Nucleus accumbens (tissue), 56 donors: ENCODE measurements around the gene DMAC1.

Source experiments
- DNase-seq, 56 donors: peaks; one replicate each; lab custom pipeline; 2025; lab: John Stamatoyannopoulos, UW

DMAC1 gene, protein sequence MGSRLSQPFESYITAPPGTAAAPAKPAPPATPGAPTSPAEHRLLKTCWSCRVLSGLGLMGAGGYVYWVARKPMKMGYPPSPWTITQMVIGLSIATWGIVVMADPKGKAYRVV

DNA sequence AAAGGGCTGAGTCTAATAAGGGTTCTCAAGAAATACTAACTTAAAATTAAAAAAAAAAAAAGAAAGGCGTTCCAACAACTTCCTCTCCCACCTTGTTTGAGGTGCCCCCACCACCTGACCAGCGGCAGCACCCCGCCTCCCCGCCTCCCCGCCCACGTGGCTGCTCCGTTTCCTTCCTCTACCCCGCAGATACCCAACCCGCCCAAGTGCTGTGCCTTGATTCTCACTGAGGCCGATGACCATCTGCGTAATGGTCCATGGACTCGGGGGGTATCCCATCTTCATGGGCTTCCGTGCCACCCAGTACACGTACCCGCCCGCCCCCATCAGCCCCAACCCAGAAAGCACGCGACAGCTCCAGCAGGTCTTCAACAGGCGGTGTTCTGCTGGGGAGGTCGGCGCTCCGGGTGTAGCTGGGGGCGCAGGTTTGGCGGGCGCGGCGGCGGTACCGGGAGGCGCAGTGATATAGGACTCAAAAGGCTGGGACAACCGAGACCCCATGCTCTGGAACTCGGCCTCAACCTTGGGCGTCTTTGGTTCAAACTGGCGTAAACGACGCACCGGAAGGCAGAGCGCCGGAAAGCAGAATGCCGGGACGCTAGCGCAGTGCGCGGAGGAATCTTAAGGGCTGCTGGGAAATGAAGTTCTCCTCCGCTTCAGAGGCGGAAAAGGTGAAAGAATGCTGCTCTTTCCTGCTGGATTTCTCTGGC, at the start of gene DMAC1:
DMAC1 (minus strand) TSS at position 545 of the 710 bp plus-strand sequence; CDS start at position 501, 44 bp downstream.
- peak in 55 of 56 donors; percentile 27 to 88 (median 69) for DNase-seq

DNA sequence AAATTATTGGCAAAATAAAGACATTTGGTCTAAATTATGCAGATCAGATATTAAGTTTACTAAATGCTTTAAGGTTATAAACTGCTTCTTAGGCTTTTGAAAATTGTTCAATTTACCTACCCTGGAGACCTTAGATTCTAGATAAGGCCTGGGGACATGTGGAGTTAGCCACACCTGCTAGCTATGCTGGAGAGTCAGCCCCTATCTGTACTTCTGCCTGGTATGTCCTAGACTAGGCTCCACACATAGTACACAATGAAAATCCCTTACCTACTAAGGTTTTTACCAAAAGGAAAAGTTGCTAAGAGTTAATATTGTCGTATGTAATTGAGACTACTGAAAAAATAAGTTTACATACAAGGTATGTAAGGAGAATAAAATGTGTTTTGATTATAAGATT, 49.8 kb upstream of the DMAC1 start:
- no peak for DNase-seq

DNA sequence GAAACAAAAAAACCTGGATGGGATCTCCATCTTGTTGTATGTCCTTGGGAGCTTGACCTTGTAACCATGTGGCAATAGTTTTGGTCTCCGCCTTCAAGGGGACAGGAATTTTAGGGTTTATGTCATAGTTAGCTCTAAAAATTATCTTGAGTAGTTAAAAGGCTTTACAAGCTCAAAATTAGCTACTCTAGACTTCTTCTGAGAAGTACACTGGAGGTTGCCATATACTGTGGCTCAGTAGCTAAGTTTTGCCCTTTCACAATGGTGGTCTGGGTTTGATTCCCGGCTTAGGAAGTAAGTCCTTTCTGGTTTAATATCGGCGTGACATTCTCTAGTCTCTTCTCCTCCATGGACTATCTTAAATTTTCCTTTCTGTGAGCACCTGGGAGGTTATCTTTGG, 48.9 kb upstream of the DMAC1 start:
- no peak for DNase-seq

DNA sequence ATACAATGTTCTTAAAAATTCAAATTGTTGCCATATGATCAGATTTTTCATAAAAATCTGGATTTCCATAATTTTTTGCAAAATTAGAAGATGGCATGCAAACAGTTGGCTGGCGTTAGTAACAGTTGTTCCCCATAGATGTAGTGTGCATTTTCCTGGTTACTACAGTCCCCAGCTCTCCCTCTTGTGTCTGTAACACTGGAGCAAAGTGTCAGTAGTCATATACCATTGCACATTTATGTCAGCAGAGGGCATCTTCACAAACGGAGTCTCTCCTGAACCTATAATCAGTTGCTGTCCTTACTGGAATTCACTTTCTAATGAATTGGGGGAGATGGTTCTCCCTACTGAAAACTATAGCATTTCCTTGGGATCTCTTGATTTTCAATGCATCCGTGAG, 44.7 kb upstream of the DMAC1 start:
- DNase-seq, result peak in 8 of 56 donors; percentile 0 to 38 (median 2)

DNA sequence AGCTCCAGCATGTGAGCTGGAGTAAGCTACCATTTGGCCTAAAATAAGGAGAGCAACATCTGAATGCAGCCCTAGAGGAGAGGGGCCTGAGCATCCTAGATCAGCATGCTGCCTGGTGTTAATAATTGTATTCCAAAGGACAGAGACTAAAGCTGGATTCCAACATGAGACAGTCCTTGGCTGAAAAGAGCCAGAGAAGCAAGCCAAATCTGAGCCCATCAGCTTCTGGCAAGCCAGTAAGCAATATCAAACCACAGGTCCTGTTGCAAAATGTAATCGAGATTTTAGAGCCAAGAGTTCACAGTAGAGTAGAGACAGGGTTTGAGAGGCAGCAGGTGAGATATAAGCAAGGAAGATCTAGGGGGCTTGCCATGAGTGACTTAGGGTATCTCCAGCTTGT, 42.3 kb upstream of the DMAC1 start:
- no peak for DNase-seq

DNA sequence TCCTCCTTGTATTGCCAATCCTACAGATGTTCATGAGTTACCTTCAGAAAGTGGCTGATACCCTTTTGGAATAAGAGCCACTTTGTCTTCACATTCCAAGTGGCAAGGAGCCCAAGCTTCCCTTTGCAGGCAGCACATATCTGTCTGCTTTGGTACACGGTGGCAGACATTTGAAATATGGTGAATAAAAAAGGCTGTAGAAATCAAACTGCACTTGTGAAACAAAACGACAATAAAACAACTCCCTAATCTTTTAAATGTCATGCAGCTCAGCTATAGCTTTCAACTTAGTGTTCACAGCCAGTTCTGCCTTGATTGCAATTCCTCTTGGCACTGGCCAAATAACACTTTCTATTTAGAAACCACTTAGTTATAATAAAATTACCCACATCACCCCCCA, 35.0 kb upstream of the DMAC1 start:
- DNase-seq, result no peak

DNA sequence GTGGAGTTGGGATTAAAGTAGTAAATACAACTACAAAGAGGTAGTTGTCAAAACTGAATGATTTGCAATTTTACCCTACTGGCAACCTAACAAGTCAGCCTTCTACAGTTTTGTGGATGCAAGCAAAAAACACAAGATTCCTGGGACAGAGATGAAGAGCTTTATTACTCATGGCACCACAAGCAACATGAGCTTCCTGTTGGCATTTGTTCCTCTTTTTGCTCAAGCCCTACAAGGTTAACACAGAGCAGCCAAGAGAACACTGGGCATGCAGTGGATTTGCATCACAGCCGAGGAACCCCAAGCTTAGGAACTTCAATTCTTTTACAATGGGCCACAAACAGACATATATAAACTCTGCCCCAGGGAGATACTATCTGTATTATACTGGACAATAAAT, 28.8 kb upstream of the DMAC1 start:
- DNase-seq, result no peak

DNA sequence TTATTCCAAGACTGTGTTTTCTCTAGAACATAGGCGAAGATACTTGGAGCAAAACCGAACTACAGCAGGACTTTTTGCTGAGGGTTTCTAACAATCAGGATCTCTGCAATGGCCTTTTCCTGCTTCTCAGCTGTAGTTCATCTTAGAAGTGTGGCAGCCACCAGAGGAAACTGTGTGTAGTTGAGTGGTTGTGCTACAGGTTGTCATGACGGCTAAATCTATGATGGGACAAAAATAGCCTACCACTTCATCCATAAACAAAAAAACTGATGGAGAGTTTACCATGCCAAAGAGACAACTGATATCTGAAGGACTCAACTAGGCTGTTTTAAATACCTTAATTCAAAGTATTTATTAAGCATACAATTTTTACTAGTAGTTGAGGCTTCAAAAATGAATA, 28.2 kb upstream of the DMAC1 start:
- no peak for DNase-seq

DNA sequence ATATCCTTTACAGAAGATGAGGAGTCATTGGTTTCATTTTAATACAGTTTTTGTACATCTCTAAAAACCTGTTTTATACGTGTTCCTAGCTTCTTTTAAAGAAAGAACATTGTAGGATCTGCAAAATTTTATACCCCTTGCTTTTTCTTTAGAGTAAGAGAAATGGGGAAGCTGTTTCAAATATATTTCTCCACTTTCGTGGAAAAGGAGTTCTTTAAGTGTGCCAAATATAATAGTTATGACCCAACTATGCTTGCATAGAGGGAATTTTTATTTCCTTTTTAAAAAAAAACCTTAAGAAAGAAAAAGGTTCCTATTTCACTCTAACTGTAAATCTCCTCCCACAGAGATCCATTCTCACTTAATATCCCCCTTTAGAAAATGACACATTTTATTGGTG, 27.5 kb upstream of the DMAC1 start:
- DNase-seq, result no peak

DNA sequence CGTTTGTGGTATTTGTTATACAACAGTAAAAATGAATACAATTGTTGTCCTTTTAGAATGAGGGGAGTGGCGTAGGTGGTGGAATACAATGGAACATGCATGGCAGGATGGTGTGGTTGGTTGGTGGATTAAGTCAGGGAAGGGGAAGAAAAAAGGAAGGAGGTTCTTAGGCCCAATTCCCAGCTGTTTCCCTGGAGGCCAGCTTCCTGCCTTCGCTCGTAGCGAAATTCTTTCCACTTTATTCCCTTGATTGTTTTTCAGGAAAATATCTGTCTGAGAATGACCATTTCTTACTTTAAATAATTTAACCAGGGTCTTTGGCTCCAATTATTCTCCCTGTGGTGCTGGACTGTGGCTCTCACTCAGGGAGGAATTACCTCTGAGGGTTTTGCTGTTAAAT, 24.1 kb upstream of the DMAC1 start:
- DNase-seq, result no peak

DNA sequence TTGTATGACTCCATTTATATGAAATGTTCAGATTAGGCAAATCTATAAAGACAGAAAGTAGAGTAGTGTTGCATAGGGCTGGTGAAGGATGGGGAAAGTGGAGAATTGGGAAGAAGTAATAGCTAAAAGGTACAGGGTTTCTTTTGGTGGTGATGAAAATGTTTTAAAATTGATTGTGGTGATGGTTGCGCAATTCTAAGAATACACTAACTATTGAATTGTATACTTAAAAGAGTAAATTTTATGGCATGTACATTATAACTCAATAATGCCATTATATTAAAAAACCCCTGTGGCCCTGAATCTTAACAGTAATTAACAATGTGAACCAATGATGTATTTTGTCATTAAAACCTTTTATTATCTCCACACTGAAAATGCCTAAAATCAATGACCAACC, 20.4 kb upstream of the DMAC1 start:
- no peak for DNase-seq

DNA sequence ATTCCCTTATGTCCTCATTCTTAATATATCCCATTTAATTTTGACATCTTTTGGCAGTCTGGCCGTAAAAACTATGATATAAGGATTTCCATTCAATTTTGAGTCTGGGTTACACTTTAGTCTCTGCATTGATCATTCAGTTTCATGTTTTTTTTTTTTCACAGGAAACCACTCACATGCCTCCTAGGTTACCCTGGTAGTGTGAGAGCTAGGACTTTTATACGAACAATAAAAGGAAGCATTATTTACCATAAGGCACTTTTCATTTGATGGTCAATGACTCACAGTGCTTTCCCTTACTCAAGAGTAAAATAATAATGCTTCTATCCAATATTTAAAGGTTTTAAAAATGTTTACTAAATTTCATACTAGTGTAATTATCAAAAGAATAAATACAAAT, 16.4 kb upstream of the DMAC1 start:
- DNase-seq, result no peak

DNA sequence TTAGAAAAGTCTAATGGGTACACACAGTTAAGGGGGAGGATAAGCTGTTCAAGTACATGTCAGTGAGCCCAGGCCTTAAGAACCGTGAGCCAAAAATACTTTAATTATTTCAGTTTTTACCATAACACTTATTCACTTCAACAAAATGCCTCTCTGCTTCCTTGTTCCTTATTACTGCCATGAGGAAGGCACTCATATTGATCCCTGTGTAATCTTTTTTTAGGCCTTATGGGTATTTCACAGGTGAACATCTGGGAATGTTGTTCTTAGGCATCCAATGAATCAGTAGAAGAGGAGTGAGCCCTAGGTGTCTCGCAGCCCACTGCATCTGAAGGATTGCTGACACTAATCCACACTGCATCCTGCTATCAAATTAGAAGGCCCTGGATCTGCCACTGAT, 13.5 kb upstream of the DMAC1 start:
- no peak for DNase-seq

DNA sequence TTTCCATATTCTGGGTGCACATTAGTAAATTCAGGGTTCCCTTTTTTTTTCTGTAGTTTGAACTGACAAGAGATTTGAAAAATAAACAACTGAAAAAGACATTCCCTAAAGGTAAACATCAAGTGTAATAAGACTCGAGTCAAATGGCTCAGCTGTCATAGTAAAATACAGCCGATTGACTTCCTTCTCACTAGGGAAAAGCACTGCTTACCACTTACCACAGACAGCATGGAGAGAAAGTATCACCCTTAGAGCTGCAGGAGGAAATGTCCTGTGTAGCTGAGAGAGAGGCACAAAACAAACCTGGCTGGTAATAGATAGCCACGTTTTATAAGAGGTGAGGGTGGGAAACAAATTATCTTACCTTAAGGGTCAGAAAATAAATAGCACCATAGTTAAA, 12.1 kb upstream of the DMAC1 start:
- DNase-seq, result no peak

DNA sequence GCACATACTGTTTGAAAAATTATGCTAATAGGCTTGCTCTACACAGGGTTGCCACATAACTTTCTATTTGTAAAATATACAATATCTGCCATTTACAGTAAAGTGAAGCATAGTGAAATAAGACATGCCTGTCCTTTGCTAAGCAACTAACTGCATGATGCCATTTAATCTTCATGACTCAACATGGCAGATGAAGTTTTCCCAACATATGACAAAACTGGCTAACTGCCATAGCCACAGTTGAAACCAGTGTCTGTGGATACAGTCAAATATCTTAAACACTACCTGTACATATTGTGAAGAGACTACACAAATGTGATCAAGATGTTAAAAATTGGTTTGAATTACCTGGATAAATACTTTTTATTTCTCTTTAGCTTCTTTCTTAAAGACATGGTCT, 3.1 kb upstream of the DMAC1 start:
- DNase-seq, result no peak

DNA sequence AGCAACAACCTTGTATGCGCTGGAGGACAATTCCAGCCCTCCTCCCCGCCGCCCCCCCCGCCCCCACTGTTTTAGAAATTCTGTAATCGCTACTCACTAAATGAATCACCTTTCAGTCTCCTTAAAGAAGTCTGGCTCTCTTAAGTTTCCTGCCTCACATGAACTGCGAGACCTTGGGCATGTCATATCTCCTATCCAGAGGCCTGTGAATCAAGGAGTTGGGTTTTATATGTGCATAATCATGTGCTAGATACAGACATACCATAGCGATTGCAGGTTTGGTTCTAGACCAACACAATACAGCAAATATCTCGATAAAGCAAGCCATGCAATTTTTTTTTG, 337 bp upstream of the DMAC1 start:
- no peak for DNase-seq

DNA sequence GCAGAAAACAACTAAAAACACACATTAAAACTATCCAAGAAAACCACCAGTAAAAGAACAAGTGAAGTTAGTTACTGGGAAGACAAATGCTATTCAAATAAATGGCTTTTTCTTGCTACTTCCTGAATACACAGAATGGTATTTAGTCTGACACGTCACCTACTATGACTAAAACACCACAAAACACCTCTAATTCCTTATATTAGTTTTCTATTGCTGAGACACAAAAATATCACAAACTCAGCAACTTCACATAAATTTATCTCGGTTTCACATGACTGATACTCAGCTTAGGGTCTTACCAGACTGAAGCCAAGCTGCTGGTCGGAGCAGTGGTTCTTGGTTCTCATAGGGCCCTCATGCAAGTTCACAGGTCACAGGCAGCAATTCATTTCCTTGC, 5.4 kb downstream of the DMAC1 start:
- DNase-seq, result no peak

DNA sequence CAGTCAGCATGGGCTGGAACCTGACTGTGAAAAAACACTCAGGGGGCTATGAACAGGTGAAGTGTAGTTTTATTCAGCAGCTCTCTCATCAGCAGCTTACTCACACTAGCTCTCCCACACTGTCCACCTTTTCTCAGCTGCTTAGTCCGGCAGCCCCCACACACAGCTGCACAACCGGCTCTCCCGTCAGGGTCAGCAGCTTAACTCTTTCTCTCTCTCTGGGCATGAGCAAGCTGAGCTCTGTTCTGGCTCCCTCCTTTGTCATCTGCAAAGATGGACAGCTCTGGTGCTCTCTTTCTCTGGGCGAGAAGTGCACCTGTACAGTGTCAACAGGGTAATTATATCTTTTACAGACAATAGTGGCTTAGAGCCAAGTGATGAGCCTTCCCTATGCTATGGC, 8.2 kb downstream of the DMAC1 start:
- no peak for DNase-seq

DNA sequence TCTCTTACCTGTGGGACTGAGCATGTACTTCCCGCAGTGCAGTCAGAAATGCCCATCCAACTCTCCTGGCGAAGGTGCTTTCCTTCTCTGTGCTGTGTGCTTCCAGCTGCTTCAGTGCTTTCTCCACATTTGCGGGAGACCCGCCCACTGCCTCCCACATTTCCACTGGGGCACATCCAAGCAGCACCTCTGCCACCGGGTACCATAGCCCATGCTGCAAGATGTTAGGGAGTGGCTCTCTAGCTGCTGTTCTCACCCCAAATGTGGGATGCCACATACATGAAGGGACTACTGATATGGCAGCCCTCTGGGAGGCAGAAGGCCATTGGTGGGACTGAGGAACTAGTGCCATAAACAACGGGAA, 8.8 kb downstream of the DMAC1 start:
- no peak for DNase-seq

DNA sequence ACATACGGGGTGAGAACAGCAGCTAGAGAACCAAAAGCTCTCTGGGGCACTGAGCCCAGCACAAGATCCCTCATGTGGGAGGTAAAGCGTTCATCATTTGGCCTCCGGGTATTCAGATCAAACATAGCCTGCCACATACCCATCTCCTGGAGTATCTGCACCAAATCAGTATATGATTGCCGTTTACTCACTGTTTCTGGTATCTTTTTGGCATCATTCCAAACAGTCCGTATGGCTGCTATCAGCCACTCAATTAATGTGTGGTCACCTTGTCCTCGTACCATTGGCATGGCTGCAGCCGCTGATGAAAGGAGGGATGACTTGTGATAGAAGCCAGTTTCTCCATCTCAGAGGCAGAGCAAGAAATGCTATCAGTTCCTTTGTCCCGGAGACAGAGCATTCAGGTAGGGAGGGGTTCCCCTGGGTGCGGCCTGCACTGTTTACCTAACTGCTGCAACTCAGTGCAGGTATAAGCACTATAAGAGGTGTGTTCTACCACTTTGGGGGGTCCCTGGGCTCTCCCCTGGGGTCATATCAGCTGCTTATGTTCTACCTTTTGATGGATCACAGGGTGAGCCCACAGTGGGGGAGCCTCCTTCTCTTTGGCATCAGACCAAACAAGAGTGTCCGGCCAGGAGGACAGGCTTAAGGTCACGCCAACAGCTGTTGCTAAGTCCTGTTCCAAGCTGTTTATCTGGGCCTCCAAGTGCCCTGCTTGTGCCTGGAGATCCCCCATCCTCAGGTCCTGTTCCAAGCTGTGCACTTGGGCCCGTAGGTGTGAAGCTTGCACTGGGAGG, 9.4 kb downstream of the DMAC1 start:
- no peak for DNase-seq

DNA sequence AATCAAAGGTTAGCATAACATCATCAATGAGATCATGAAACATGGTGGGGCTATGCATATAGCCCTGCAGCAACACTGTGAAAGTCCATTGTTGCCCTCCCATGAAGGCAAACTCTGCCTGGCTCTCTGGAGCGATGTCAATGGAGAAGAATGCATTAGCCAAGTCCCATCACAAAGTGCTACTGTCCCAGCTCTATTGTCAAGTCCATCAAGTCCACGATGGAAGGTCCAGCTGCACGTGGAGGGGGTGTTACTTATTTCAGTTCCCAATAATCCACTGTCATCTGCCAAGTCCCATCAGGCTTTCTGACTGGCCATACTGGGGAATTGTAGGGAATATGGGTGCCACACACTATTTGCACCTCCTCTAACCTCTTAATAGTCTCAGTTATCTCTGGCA, 10.8 kb downstream of the DMAC1 start:
- peak in 36 of 56 donors; percentile 4 to 74 (median 20) for DNase-seq

DNA sequence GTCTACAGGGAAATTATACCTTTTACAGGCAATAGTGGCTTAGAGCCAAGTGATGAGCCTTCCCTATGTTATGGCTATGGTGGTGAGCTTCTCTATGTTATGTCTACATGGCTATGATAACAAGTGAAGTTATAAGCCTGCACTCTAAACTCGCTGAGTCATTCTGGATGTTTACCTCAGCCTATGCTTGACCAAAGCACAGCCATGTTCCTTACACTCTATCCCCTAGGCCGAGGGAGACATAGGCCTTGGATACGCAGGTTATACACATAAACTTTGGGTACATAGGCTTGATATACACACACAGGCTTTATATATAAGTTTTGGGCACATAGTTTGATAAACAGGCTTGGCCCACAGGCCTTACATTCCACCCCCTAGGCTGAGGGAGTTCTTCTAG, 13.8 kb downstream of the DMAC1 start:
- no peak for DNase-seq
